ENCODE results near the gene URB2.
"Not testable (repeated sequence)": the region's sequence is repeated elsewhere in the genome, so short reads cannot be mapped to it uniquely, and the experiment has no call there.

URB2 gene

DNA sequence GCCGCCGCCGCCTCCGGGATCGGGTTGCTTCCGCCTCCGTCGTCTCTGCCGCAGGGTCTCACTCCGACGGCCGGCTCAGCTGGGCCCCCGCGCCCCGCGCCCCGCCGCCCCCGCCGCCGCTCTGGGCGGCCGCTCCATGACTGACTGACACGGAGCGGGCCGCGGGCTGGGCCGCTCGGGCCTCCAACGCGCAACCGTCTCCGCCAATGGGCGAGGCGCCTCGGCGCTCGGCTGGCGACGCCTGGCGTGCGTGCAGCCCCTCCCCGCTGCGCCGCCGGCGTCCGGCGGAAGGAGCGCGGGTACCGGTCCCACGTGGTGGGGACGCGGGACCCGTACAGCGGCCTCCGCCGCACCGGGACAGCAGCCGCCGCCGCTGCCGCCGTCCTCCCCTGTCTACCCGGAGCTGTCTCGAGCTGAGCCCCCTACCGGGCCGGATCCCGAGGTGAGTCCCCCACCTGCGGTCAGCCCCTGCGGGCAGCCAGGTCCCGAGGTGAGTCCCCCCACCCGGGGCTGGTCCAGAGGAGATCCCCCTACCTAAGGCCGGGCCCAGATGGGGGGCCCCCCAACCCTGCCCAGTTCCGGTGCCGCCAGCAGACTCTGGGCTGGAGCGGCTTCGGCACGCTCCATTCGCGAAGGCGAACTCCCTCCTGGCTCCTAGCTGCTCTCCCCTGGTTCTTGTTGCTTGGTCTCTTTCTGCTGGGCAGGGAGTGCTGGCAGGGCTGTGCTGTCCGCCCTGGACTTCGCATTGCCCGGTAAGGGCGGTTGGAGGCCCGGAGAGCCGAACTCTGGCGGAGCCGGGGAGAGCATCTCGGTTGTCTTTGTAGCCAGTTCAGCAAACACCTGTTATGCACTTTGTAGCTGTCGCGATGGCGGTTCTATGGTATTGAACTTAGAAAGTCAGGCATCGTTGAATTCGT lies at the start of gene URB2, which contains the start of gene TAF5L:
Gene URB2, plus strand, starts transcription at position 333 of the 917 bp plus-strand sequence. CDS start 1,387 bp downstream, outside the sequence.
Gene TAF5L, minus strand, starts transcription at position 208 of the 917 bp plus-strand sequence. CDS start 11,640 bp downstream, outside the sequence.
- DNase-seq = peak; percentile 53

DNA sequence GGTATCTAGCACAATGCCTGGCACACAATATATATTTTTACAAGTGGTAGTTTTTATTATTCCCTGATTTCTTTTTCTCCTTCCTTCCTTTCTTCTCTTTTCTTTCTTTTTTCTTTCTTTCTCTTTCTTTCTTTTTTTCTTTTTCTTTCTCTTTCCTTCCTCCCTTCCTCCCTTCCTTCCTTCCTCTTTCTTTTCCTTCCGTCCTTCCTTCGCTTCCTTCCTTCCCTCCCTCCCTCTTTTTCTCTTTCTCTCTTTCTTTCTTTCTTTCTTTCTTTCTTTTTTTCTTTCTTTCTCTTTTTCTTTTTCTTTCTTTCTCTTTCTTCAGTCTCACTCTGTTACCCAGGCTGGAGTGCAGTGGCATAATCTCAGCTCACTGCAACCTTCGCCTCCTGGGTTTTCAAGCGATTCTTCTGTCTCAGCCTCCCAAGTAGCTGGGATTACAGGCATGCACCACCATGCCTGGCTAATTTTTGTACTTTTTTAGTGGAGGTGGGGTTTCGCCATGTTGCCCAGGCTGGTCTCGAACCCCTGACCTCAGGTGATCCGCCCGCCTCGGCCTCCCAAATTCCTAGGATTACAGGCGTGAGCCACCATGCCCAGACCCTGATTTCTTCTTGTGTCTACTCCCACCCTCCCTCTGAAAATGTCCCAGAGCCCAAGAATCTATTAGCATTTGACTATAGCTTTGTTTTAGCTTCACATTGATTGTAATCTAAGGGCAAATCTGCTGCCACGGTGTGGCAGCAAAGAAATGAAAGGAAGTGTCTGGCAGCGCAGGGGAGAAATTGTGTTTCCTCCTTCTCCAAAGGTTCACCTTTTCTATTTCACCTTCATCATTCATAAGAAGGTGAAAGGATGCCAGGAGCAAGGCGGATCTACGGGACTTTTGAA lies 47.6 kb upstream of the URB2 start:
- no peak for DNase-seq

DNA sequence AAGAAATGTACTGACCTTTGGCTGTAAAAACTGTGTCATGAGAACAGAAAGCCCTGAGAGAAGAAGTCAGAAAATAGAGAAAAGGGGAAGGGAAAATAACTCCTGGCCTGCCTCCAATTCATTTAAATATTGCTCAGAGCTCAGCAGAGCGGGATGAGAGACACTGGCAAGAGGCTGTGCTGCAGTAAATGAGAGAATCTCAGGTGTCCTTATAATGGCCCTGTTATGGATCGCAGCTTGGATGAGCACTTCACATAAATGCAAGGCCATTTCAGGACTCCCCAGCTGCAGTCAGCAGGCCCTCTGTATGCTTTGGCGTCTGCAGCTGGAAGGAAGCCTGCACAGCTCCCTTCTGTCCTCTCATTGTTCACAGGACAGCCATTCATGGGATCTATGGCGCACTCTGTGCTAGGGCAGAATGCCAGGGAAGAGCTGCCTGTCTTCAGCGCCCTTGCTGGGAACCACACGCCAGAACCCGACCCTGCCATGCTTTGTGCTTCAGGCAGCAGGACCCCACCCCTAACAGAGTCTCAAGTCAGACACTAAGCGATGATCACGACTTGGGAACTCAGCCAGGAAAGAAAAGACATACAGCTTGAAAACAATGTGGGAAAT lies 46.9 kb upstream of the URB2 start:
- DNase-seq = peak; percentile 49

DNA sequence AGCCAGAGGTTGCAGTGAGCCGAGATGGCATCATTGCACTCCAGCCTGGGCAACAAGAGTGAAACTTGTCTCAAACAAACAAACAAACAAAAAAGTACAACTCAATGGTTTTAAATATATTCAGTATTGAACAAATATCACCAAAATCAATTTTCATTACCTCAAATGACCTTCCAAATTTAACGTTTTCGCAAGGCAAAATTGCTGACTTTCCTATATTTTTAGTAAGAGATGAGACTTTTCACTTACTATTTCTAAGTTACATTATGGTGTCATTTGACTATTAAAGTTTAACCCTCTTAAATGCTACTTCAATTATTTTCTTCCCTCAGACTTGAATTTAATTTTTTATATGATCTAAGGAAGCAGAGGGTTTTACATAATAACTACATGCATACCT lies 44.6 kb upstream of the URB2 start:
- no peak for DNase-seq

DNA sequence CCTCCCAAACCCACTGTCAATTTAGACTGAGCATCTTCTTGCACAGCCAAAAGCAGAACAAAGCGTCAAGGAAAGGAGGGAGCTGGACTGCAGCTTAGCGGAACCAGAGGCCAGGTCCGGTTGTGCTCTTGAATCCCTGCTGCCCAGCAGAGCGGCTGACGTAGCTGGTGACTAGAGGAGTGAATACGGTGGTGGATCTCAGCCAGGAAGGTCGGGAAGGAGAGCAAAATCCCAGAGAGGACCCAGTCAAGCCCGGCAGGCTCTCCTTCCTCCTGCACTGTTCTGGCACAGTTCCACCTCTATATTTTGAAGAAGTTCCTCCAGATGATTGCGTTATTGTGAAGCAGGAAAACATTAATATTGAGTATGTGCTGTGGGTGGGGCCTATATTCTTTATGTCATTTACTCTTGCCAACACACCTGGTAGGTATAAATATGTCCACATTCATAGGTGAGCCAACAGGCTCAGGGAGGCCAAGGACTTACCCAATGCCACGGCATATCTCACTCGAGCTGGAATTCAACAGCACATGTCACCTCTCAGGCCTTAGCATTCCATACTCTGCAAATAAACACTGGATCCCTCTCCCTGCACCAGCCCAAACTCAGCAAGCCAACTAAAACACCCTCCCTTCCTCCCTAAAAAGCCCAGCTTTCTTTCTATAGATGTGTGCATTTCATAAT lies 43.9 kb upstream of the URB2 start:
- no peak for DNase-seq

DNA sequence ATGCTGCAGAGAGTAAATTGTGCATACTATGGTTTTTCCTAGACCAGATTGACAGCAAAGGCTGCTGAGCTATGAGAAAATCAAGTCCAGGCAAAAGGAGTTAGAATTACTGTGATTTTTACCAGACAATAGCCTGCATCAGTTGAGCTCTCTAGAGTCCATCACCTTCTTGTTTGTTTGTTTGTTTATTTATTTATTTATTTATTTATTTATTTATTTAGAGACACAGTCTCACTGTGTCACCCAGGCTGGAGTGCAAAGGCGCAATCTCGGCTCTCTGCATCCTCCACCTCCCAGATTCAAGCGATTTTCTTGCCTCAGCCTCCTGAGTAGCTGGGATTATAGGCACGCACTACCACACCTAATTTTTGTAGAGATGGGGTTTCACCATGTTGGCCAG lies 43.3 kb upstream of the URB2 start:
- DNase-seq = no peak

DNA sequence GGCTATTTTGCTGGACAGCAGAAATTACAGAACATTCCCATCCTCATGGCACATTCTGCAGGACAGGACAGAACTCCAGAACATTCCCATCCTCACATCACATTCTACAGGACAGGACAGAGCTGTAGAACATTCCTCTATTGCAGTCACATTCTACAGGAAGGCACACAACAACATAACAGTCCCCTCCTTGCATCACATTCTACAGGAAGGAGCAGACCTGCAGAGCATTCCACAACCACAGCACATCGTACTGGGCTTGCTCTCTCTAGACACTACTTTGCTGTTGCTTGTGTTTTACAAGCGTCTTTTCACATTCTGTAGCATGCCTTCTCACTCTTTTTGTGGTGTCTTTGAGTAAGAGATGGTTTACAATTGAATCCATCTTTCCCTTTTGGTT lies 40.7 kb upstream of the URB2 start:
- DNase-seq = no peak

DNA sequence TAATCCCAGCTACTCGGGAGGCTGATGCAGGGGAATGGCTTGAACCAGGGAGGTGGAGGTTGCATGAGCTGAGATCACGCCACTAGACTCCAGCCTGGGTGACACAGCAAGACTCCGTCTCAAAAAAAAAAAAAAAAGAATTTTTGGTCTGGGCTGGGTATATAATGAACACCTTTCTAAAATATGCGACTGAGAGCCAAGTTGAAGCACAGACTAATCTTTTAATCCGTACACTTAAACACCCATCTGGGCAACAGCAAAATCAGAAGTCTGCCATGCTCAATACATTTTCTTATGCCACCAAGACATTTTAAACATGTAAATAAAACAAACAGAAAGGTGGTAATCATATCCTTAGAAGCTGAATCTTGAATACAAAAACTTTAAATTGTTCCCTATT lies 35.9 kb upstream of the URB2 start:
- no peak for DNase-seq

DNA sequence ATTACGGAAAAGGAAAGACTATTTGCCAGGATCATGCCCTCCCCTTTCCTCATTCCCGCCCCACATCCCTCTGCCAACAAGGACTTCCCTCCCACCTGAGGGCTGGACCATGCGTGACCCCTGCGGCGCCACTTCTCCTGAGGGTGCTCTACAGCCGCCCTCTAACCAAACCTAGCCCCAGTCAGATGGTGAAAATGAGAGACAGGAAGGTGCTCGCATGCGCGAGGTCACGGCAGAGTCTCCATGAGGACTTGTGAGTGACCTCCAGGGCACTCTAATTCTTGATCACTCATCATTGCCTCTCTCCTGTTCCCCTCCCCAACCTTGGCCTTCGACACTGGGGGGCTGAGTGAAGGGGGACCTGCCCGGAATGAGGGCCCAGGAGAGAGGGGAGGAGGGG lies 32.2 kb upstream of the URB2 start:
- no peak for DNase-seq

DNA sequence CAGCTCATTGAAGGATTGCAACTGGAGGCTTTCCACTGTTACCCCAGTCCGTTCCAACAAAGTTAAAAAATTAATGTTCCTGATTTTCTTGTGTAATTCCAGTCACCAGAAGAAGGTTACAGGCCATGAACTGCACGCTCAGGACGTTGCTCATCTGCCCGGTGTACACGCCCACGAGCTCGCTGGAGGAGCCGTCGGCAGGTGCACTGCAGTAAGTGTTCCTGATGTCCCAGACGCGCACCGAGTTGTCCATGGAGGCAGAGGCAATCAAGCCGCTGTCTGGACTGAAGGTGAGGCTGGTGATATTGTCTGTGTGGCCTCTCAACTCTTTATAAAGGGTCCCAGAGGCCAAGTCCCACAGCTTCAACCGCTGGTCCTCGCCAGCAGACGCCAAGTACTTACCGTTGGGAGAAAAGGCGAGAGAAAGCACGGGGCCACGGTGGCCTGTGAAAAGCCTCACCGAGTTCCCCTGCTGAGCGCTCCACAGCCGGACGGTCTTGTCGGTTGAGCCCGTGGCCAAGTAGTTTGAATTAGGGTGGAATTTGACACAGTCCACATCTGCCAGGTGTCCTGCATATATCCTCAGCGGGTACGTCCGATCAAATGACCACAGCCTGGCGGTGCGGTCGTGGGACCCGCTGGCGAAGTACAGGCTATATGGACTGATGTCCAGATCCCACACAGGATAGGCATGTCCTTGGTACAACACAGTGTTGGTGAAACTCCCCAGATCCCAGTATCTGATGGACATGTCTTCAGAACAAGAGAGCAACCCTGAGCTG lies 31.6 kb upstream of the URB2 start:
- DNase-seq = no peak

DNA sequence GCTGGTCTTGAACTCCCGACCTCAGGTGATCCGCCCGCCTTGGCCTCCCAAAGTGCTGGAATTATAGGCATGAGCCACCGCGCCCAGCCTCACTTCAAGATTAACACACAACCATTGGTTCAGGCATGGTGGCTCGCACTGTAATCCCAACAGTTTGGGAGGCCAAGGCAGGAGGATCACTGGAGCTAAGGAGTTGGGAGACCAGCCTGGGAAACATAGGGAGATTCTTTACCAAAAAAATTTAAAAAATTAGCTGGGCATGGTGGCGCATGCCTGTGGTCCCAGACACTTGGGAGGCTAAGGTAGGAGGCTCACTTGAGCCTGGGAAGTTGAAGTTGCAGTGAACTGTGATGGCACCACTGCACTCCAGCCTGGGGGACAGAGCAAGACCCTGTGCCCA lies 30.2 kb upstream of the URB2 start:
- DNase-seq = not testable (repeated sequence)

DNA sequence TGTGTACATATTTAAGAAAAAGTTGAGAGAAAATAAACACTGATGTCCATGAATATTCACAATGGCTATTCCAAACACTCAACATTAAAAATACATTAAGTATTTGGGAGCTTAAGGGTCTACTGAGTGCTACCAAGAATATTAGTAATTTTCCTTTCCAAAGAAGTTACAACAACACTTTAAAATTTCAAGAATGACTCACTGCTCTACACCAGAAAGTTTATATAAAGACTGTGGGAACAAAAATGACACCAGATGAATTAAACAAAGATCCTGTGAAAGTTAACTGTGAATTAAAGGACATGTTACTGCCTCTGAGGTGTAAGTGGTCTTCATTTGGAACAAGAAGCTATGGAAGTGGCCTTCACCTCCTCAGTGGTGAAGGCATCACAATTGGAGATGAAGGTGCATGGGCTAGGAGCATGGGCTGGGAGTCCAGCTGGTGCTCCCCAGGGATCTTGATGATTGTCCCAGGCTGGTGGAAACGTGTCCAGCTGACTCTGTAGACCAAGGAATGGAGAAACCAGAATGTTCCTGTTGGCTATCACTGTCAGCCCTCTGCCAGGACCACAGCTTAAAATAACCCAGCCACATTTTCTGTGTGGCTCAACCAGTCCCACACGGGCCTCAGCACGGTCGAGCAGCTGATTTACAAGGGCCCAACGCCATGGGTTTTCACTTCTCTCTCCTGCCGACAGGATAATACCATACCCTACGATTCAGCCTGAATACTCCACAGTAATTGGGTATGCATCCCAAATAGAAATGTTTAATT lies 28.9 kb upstream of the URB2 start:
- DNase-seq = no peak

DNA sequence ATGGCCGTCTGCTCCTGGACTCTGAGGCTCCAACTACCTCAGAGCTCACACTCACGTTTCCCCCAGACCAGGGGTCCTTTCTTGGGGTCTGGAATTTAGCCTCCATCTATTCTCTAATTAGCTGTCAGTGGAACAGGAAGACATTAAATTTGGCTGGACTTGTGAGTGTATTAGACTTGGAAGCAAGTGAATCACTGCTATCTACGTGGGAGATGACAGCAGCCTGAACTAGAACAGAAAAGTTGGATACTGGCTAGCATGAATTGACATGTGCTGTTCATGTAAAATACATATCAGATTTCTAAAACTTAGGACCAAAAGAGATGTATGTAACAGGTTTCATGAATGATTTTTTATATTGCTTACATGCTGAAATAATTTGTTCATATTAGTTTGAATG lies 28.2 kb upstream of the URB2 start:
- DNase-seq = no peak

DNA sequence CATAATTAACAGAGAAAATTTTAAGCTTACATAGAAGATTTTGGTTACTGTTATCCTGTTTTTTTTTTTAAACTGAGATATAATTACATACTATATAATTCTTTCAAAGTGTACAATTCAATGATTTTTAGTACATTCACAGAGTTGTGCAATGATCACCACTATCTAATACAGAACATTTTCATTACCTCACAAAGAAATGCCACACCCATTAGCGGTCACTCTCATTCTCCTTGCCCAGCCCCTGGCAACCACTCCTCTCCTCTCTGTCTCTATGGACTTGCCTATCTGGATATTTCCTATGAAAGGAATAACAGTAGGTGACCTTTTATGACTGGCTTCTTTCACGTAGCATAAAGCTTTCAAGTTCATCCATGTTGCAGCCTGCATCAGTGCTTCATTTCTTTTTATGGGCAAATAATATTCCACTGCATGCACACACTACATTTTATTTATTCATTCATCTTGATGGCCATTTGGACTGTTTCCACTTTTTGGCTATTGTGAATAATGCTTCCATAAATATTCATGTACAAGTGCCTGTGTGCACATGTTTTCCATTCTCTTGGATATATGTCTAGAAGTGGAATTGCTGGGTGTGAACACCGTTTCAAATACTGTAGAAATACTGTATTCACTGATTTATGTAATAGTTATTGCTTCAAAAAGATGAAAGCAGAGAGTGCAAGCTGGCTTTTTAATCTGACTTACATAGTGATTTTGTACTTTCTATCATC lies 26.7 kb upstream of the URB2 start:
- no peak for DNase-seq

DNA sequence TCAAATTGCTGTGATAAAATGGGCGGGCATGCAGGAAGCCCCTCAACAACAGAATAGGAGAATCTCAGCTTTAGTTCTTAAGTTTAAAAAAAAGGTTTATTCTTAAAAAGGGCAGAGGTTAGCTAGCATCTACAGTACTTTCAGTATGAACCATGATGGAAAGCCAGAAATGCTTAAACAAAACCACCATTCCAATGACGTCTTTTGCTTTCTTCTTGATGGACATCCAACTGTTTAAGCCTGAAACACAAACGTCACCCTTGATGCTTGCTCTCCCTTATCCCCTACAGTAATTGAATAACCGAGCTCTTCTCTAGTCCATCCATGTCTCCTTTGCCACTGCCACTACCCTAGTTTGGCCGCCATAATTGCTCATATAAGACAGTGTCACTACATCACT lies 25.8 kb upstream of the URB2 start:
- DNase-seq = no peak

DNA sequence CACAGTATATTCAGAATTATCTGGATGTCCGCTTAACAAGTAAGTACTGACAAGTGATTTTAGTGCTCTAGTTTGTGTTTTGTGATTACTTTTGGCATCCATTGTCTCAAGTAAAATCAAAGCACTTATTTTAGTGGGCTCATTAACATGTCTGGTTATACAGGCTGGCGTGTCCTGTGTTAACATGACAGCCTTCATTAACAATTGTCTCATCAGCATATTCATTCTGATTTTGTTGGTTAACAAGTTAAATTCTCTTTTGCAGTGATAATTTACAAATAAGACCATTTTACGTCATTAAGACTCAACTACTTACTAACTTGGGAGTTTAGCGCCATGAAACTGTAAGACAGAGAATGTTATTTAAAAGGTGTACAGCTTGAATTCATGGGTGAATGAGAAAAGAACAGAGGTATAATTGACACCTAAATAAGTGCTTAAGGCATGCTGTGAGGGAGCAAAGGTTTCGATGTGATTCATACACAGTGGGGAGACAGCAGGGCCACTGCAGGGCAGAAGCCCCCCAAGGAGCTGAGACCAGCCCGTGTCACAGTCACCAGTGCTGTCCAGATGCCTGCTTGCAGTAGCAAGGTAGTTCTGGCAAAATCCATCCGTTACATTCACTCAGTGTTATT lies 22.6 kb upstream of the URB2 start:
- DNase-seq = no peak

DNA sequence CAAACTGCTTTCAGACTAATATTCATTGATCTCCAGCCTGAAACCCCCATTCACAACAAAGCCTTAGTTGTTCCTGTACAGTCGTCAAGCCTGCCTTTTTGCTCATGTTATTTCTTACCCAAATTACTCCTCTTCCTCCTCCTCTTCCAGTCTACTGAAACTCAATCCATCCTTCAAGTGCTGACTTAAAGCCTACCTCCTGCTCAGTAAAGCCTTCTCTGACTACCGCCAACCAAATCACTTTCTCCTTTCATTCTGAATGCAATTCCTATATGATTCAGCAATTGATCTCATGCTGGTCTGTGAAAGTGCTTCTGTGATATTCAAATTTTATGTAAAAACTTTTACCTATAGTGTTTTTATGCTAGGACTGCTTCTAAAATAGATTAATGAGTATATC lies 18.7 kb upstream of the URB2 start:
- DNase-seq = no peak

DNA sequence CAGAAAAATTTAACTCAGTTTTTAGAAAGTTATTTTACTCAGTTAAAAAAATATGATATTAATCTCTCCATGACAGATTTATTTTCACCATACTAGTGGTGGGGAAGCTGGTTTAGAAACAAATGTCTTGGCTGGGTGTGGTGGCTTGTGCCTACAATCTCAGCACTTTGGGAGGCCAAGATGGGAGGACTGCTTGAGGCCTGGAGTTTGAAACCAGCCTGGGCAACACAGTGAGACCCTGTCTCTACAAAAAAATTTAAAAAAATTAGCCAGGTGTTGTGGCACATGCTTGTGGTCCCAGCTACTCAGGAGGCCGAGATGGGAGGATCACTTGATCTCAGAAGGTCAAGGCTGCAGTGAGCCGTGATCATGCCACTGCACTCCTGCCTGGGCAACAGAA lies 17.5 kb upstream of the URB2 start:
- no peak for DNase-seq

DNA sequence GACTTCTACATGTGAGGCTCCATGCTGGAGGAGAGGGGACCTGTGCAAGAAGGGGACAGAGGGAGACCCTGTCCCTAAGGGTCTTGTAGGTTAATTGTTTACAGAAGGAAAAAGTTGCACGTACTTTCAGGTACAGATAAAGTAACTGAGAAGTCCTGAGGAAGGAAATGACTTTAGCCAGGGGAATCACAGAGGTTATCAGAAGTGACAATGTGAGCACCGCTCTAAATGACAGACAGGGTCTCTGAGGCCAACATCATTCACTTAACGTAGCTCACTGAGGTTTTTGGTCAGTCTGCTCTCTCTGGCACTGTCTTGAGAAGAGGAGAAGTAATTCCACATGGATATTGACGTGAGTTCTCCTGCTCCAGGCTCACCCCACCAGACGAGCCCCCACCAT lies 12.1 kb upstream of the URB2 start:
- no peak for DNase-seq

DNA sequence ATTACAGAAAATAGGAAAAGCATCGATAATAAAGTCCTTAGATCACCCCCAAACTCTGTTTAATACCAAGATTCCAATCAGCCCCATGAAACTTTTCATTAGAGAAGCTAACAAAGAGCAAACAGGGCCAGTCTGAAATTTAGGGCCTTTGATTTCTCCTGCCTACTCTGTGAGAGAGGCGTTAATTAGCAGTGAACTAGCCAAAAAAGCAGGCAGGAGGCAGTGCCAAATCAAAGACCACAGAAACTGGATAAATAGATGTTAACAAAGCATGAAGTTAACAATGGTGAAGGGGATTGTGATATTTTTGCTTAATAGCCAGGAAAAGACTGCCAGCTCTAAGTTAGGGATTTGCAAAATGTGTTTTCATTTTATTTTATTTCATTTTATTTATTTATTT lies 11.3 kb upstream of the URB2 start:
- DNase-seq = no peak

All from KG1 (cell line).